GM21447 (cell line): Measurements from ENCODE around the gene NPPA.
"Not testable (repeated sequence)": the region's sequence is repeated elsewhere in the genome, so short reads cannot be mapped to it uniquely, and the experiment has no call there.

Source experiments
- ATAC-seq: cut with Tn5 transposase; IDR thresholded peaks from one replicate; pipeline ENCODE4 v1.9.1; 2021; ENCODE audit not compliant: unreplicated experiment

Gene NPPA

DNA sequence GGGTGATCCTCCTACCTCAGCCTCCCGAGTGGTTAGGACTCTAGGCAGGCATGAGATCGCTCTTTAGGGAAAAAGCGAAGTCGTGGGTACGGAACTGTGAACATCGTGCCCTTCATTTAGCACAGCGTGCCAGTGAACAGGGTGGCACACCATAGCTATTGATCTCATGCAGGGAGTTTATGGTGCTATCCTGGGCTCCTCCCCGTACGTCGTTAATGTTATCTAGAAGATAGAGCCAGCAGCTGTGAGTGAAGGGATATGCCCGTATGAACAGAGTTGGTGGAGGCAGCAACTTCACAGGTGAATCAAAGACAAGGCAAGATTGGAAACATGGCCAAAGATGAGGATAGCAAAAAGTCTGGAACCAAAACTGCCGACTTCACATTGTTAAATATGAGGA is 30.4 kb downstream of the NPPA start:
- no peak for ATAC-seq

DNA sequence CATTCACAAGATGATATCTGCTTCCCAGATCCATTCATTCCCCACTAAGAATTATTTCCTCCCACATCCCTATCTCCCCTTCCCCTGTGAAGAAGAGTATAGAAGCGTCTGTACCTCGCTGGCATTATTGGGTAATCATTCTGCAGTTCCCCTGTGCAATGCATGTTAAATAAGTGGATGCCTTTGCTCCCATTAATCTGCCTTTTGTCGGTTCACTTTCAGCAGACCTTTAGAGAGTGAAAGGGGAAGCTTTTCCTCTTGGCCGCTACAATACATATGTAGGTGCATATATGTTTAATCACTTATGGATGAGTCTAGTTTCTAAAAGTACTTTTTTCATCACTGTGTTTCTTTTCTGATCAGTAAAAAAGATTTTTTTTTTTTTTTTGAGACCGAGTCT is 34.6 kb downstream of the NPPA start:
- ATAC-seq: no peak

- no peak for ATAC-seq
Observed at GRCh38 chr1:11807133-11807532, 40.5 kb downstream of the NPPA start.

GRCh38 chr1:11806307-11806936 is 41.2 kb downstream of the NPPA start:
- peak; percentile 33 for ATAC-seq

GRCh38 chr1:11805422-11806306 is 41.9 kb downstream of the NPPA start, which contains the start of the genes CLCN6 and MTHFR:
Gene CLCN6, plus strand, starts transcription at chr1:11806191. Its CDS starts 72 bp downstream, at chr1:11806263.
Gene MTHFR, minus strand, starts transcription at chr1:11805964. Its CDS starts 2,848 bp downstream, at chr1:11803116.
- peak; percentile 77 for ATAC-seq

GRCh38 chr1:11804666-11805421 is 42.7 kb downstream of the NPPA start:
- ATAC-seq: no peak

DNA sequence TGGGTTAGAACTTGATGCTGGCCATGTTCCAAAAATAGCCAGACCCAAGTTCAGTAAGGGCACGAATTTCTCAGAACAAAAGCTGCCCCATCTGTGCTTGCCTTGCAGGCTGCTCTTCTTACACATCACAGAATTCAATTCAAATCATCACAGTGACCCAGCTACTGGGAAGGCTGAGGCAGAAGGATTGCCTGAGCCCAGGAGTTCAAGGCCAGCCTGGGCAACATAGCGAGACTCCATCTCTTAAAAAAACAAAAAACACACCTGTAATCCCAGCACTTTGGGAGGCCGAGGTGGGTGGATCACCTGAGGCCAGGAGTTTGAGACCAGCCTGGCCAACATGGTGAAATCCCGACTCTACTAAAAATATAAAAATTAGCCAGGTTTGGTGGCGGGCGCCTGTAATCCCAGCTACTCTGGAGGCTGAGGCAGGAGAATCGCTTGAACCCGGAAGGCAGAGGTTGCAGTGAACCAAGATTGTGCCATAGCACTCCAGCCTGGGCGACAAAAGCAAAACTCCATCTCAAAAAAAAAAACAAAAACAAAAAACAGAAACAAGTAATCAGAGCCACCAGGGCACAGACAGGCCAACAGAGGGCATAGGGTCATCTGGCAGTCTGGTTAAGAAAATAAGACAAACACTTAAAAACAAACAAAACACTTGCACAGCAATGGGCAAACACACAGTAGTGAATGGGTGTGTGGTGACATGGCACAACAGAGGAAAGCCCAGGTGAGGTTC is 43.5 kb downstream of the NPPA start:
- not testable (repeated sequence) for ATAC-seq

GRCh38 chr1:11802973-11803885 is 44.4 kb downstream of the NPPA start:
- peak; percentile 34 for ATAC-seq

GRCh38 chr1:11802616-11802972 is 45.0 kb downstream of the NPPA start:
- no peak for ATAC-seq

- no peak for ATAC-seq
Observed at GRCh38 chr1:11800756-11801433, 46.7 kb downstream of the NPPA start.

DNA sequence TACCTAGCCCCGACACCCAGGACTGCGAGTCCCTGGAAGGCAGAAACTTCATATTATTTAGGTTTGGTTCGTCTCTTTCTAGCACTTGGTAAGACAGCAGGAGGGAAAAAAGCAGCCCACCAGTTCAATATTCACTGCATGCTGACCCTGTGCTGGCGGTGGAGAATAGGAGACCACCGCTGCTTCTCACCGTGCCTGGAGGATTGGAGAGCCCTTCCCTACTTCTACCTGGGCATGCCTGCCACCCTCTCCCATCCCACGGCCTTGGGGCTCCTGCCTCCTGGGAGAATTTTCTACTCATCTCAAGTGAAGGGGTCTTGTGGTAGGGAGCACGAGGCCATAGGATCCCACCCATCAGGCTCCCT is 47.2 kb downstream of the NPPA start:
- no peak for ATAC-seq

- ATAC-seq: no peak
Observed at GRCh38 chr1:11799896-11800295, 47.7 kb downstream of the NPPA start.

GRCh38 chr1:11799099-11799498 is 48.5 kb downstream of the NPPA start:
- no peak for ATAC-seq

DNA sequence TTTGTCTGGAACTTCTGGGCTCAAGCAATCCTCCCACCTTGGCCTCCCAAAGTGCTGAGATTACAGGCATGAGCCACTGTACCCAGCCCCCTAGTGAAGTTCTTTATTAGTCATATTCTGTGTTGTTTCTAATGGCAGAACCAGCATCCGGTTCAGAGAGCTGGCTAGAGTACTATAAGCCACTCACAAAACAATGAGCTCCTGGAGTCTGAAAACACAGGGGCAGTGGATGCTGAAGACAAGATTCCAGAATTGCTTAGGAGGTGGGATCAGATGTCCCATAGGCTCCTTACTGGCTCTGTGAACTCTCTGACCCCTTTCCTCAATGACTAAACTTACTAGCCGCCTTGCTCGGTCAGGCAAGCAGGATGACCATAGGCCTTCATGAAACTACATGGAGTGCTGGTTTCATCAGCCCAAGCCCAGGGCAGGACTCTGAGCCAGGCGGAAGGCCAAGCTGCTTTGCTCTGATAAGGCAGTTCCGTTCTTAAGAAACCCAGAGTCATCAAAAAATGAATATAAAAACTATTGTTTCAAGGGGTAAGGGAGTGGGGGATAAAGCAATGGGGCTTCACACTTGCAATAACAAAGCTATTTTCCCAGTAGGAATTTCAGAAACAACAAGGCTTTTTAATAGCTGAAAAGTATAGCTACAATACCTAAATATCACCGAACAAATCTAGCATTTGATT is 49.9 kb downstream of the NPPA start:
- ATAC-seq: no peak

GRCh38 chr1:11796036-11796828 is 51.4 kb downstream of the NPPA start:
- no peak for ATAC-seq
